ENCODE data around the gene SYTL2.
"Not testable (repeated sequence)": the region's sequence is repeated elsewhere in the genome, so short reads cannot be mapped to it uniquely, and the experiment has no call there.

Gene SYTL2

GRCh38 chr11:85795712-85796487, 15.0 kb downstream of the SYTL2 start:
- DNase-seq, result no peak

GRCh38 chr11:85791409-85791990, 19.4 kb downstream of the SYTL2 start:
- no peak for DNase-seq

GRCh38 chr11:85787809-85788760, 22.9 kb downstream of the SYTL2 start:
- no peak for DNase-seq

- DNase-seq, result no peak
These were observed 23.8 kb downstream of the SYTL2 start for GRCh38 chr11:85787168-85787567.

- DNase-seq, result no peak
These were observed 26.3 kb downstream of the SYTL2 start for GRCh38 chr11:85784480-85785265.

- DNase-seq, result no peak
These were observed 27.2 kb downstream of the SYTL2 start for GRCh38 chr11:85783758-85784157.

- not testable (repeated sequence) for DNase-seq
These were observed 30.0 kb downstream of the SYTL2 start for GRCh38 chr11:85780780-85781517.

GRCh38 chr11:85779956-85780640, 30.8 kb downstream of the SYTL2 start:
- DNase-seq, result no peak

GRCh38 chr11:85777603-85777972, 33.4 kb downstream of the SYTL2 start:
- DNase-seq, result not testable (repeated sequence)

GRCh38 chr11:85776951-85777602, 33.9 kb downstream of the SYTL2 start:
- DNase-seq, result no peak

GRCh38 chr11:85774256-85775101, 36.5 kb downstream of the SYTL2 start:
- no peak for DNase-seq

- DNase-seq, result no peak
These were observed 38.2 kb downstream of the SYTL2 start for GRCh38 chr11:85772695-85773094.

GRCh38 chr11:85771568-85771967, 39.4 kb downstream of the SYTL2 start:
- DNase-seq, result no peak

- DNase-seq, result no peak
These were observed 41.2 kb downstream of the SYTL2 start for GRCh38 chr11:85769771-85770170.

GRCh38 chr11:85768473-85769146, 42.3 kb downstream of the SYTL2 start:
- no peak for DNase-seq

GRCh38 chr11:85767246-85767945, 43.5 kb downstream of the SYTL2 start:
- no peak for DNase-seq

GRCh38 chr11:85766721-85767161, 44.2 kb downstream of the SYTL2 start:
- no peak for DNase-seq

- no peak for DNase-seq
These were observed 46.1 kb downstream of the SYTL2 start for GRCh38 chr11:85764796-85765195.

Measured in NCI-H187 treated with DMSO at 0.1 percent for 48 hours (cell line).